CMK (cell line): ENCODE data around the gene KCNQ1.

Experiments
- DNase-seq: peaks from one replicate; pipeline ENCODE4 v3.0.0-alpha.2; 2010; ENCODE audit warnings: low read depth

Gene KCNQ1

GRCh38 chr11:2767801-2768200 lies 323.0 kb downstream of the KCNQ1 start:
- DNase-seq, result no peak

DNA sequence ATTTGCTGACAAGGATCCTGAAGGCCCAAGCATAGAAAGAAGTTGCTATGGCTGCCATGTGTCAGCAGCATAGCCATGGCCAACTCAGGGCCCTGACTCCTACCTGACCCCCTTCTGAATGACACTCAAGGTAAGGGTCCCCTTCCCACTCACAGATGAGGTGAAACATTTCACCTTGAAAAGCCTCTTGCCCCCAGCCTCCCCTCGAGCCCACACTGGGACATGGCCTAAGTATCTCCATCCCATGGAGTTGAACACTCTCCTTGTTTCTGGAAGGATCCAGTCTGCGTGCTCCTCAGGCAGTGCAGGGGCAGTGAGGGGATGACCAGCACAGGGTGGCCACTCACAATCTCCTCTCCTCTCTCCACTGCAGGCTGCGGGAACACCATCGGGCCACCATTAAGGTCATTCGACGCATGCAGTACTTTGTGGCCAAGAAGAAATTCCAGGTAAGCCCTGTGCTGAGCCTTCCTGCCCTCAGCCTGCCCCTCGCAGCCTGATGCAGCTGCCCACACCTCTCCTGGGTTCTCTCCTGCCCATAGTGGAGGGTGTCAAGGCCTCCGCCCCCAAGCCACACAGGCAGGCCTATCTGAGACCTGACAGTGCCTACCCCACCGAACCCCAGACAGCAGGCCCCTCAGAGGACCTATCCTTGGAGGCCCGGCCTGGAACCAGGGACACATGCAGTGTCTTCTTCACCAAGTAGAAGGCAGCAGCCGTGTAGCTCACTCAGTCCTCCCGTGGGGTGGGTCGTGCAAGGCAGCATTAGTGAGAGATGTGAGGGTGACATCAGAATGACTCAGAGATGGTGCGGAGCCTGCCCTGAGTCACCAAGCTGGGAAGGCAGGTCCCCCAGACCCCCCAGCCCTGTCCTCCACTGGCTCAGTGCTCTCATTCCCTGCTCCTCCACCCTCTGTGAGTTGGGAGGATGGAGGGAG lies 323.9 kb downstream of the KCNQ1 start:
- DNase-seq, result no peak

DNA sequence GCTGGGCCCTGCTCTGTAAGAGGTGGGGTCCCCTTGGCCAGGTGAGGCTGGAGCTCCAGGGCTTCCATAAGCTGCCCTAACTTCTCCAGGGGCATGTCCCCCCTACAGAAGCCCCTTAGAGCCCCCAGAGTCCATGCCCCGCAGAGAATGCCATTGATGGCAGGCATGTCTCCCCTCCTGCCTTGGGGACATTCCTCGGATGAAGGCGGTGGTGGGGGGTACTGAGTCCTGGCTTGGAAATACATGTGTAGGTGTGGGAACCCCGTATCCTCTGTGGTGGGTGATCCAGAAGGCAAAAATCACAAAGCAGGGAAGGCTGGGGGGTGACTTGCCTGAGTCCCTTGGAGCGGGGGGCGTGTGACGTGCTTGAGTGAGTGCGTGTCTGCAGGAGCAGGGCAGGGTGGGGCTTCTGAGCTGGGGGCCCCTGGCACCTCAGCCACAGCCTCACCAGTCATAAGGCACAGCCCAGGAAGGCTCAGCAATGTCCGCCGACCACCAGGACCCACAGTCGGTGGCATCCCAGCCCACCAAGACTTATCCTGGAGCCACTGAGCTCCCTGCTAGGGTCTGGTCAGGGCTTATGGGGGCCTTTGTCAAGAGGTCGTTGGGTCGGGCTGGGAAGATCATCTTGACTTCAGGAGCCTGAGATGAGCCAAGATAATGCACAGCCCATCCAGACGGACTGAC lies 324.7 kb downstream of the KCNQ1 start:
- no peak for DNase-seq

DNA sequence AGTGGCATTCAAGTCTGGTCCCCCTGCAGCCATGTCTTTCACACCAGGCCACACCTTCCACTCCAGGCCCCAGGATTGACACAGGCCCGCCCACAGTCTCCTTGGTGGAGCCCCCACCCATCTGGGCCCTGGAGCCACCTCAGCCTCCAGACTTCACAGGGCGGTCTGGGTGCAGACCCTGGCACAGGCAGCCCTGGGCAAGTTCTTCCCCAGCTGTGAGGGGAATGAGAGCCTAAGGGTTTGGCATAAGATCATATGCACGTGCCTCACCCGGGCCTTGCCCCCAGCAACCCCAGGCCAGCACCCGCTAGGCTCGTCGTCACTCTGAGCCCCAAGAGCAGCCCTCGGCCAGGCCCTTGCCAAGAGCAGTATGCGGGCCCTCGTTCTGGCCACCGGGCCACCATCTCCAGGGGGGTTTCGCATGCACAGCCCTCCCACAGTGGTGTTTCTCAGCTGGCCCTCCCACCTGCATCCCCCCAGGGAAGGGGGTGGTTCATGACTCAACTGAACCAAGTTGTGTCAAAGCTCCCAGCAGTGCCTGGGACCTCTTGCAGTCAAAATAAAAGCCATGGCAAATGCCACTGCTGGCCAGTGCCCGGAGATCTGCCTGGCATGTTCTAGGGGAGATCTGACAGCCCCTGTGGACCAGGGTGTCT lies 325.4 kb downstream of the KCNQ1 start:
- DNase-seq, result no peak

DNA sequence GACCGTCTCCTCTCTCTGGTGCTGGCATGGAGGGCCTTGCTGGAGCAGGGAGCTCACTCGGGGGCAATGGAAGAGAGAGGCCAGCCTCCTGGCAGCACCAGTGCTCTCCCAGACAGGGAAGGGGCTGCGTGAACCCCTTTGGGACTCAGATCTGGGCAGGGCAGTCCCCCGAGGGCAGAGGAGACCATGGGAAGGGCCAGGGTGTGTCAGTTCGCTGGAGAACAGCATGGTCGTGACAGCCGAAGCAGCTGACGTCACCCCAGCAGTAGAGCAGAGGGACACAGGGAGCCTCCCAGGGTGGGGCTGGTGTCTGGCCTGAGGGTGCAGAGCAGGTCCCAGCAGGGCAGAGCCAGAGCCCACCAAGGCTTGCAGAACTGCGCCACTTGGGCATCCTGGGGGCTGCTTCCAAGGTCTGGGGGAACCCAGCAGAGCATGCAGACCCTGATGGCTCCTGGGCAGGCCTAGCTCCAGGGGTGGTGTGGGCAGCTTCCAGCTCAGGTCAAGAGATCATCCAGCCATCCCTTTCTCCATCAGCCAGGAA lies 326.0 kb downstream of the KCNQ1 start:
- DNase-seq, result no peak

- no peak for DNase-seq
Measured at GRCh38 chr11:2771758-2772466, 327.1 kb downstream of the KCNQ1 start.

GRCh38 chr11:2772544-2773031 lies 327.8 kb downstream of the KCNQ1 start:
- no peak for DNase-seq

GRCh38 chr11:2774173-2775082 lies 329.6 kb downstream of the KCNQ1 start:
- DNase-seq, result no peak

GRCh38 chr11:2775083-2775625 lies 330.3 kb downstream of the KCNQ1 start:
- DNase-seq, result no peak

- DNase-seq, result no peak
Measured at GRCh38 chr11:2775626-2776350, 331.0 kb downstream of the KCNQ1 start.

DNA sequence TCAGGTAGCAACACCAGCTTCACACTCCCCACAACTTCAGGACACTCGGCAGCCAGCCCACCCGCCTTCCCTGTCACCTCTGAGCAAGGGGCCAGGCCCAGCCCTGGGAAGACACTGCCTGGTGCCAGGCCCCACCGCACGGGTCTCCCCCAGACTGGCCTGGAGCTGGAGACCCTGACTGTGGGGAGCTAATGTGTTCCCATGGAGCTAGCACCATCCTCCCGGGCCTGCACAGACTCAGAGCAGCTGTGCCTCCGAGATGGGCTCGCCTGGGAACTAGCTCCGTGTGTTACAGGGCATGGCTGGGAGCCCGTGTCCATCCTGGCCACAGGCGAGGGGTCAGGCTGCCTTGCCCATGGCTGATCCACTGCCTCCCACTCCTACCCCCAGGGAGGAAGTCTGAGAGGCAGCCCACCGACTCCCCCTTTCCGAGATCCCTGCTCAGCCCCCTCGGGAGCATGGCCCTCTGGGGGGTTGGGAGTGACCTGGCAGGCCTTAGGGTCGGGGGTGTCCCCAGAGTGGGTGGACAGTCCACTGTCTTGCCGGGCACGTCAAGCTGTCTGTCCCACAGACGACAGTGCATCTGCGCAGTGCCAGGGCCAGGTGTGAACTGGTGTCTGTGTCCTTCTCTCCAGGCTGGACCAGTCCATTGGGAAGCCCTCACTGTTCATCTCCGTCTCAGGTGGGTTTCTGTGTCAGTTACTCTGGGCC lies 331.7 kb downstream of the KCNQ1 start:
- no peak for DNase-seq

DNA sequence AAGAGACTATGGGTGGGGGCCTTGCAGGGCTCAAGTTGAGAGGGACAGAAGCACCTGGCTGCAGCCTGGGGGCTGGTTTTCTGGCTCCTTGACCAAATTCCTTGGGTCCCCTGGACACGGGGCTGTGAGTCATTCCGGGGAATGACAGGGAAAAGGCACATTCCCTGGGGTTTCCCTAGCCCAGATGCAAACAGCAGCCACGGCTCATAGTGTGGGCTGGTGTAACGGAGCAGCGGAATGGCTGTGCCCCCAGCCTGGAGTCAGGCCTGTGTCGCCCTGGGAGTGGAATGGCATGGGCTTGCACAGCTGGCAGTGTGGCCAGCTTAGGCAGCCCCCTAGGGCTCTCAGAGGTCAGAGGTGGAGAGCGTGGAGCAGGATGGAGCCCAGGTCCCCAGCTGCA lies 332.6 kb downstream of the KCNQ1 start:
- no peak for DNase-seq

GRCh38 chr11:2777871-2778629 lies 333.2 kb downstream of the KCNQ1 start:
- no peak for DNase-seq

DNA sequence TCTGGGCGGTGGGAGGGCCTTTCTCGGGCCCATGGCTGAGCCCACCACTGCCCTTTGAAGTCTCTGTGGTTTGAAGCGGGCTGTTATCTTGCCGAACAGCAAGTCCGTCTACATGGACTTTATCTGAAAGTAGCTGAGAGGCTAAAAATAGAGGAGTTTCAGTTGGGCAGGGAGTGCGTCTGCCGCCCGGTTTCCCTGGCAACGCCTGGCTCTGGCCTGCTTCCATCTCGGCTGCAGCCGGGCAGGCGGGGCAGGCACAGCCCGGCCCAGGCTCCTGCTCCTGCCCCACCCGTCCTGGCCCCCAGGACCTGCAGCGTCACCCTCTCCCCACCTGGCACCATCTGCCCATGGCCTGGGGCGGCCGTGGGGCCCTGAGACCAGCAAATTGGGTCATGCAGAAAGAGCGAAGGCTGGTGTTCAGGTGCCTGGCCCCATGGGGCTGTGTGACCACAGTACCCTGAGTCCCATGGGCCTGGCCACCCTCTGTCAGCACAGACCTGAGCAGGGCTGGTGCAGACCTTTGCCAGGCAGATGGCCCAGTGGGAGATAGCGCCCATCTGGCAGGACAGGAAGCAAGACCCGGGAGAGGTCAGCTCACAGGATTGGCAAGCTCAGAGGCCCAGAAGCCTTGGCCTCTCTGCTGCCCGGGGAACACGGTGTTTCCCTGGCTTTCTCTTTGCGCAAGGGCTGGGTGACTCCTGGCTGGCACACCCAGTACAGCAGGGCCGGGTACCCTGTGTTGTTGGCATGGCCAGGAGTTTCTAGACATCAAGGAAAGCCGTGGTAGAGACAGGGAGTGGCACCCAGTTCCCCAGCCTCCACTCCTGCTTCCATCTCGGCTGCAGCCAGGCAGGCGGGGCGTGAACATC lies 334.1 kb downstream of the KCNQ1 start:
- peak; percentile 64 for DNase-seq

GRCh38 chr11:2779499-2779980 lies 334.7 kb downstream of the KCNQ1 start:
- no peak for DNase-seq

DNA sequence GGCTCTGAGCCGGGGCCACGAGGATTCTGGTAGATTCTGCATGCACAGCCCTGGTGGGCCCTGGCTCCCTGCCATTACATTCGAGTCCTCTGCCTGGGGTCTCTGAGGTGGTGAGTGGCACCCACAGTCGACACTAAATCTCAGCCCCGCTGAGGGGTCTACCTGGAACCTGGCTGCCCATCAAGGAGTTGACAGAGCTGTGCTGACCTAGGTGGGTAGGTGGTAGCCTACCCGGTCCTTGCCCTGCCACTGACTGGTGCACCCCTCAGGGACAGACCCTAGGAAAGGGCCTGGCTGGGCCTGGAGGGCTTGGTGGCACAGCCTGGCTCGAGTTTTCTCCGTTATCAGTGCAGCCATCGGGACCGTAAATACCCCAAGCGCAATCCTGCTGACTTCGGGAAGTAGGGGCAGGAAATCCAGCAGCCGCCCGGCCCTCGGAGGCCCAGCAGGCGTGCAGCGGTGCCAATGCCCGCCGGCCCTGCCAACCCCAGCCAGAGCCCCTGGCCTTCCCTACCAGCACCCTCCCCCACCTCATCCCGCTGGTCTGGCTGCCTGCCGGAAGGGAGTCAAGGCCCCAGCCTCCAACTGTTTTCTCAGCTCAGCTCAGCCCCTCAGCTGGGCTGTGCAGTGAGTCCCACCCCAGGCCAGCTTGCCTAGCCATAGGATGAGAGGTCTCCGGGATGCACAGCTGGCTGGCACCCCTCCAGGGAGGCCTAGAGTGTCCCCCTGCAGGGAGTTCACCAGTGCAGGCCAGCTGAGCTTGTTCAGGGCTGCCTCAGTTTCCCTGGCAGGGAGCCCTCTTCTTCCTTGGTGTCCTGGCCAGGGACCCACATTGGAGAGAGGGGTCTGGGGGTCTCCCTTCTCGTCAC lies 335.4 kb downstream of the KCNQ1 start:
- DNase-seq, result no peak
